Upper lobe of right lung (tissue), 1 donor: ENCODE data around the gene ADAP1. TPM values are rescaled to one million over a fixed set of nuclear protein-coding genes. Genes with fewer than 3 reads are reported as not detected.

Experiments used
- ATAC-seq: fragments of 200-7000 bp; cut with Tn5 transposase; one replicate; pipeline ENCODE4 v1.9.1; 2020; ENCODE audit warnings: mild to moderate bottlenecking, moderate library complexity
- DNase-seq: peaks from one replicate; pipeline ENCODE4 v3.0.0-alpha.2; 2020
- H3K27ac ChIP-seq: fragments of 200-600 bp; one replicate; pipeline ENCODE4 v1.8.0; 2022
- H3K27me3 ChIP-seq: fragments of 200-600 bp; one replicate; pipeline ENCODE4 v1.8.0; 2022; ENCODE audit warnings: mild to moderate bottlenecking
- H3K36me3 ChIP-seq: fragments of 200-600 bp; one replicate; pipeline ENCODE4 v1.8.0; 2022
- H3K4me1 ChIP-seq: fragments of 200-600 bp; one replicate; pipeline ENCODE4 v1.8.0; 2022
- H3K4me3 ChIP-seq: fragments of 200-600 bp; one replicate; pipeline ENCODE4 v1.8.0; 2022; ENCODE audit warnings: mild to moderate bottlenecking
- H3K9me3 ChIP-seq: fragments of 200-600 bp; one replicate; pipeline ENCODE4 v1.8.0; 2022
- intact Hi-C: fragments of 100-400 bp; cut with DNase I; formaldehyde crosslinking; loops from one replicate; pipeline ENCODE4 v1.11.0; 2022
- total RNA-seq: library from RNA; stranded (reverse); fragmentation: NEBNext Ultra II Directional; extraction: Animal tissue kit (Norgen Biotek cat#: 25700); gene quantifications from one replicate; pipeline ENCODE4 v1.2.1, GENCODE V29; 2021
- TF ChIP-seq, protein P1 (sequence below): fragments of 200-600 bp; IDR thresholded peaks from one replicate; pipeline ENCODE4 v1.8.0; 2022; ENCODE audit warnings: antibody characterized with exemption
- donor health status: DM: no; HTN: yes; CAD: no; lungs with severe emphysema.

ADAP1 gene
- total RNA-seq, 1 donor from 2014 or later: 30.7 TPM

- ATAC-seq (no peak), DNase-seq (no peak)
- intact Hi-C loops: no loop called here
- H3K36me3 ChIP-seq: peaks cover 19% of the 10 kb centered on the region
- H3K4me1 ChIP-seq: peaks cover 4% of the 10 kb centered on the region
- no peak overlapping the region for H3K27ac ChIP-seq
- TF ChIP-seq, protein P1, sequence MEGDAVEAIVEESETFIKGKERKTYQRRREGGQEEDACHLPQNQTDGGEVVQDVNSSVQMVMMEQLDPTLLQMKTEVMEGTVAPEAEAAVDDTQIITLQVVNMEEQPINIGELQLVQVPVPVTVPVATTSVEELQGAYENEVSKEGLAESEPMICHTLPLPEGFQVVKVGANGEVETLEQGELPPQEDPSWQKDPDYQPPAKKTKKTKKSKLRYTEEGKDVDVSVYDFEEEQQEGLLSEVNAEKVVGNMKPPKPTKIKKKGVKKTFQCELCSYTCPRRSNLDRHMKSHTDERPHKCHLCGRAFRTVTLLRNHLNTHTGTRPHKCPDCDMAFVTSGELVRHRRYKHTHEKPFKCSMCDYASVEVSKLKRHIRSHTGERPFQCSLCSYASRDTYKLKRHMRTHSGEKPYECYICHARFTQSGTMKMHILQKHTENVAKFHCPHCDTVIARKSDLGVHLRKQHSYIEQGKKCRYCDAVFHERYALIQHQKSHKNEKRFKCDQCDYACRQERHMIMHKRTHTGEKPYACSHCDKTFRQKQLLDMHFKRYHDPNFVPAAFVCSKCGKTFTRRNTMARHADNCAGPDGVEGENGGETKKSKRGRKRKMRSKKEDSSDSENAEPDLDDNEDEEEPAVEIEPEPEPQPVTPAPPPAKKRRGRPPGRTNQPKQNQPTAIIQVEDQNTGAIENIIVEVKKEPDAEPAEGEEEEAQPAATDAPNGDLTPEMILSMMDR: no peak
- H3K27me3 ChIP-seq: no peaks in the 10 kb centered on the region
- H3K4me3 ChIP-seq: no peak overlapping the region
- H3K9me3 ChIP-seq: no peaks in the 10 kb centered on the region
Observed at GRCh38 chr7:900331-901040, 54.0 kb downstream of the ADAP1 start.

- peaks cover 4% of the 10 kb centered on the region for H3K4me1 ChIP-seq
- peaks cover 25% of the 10 kb centered on the region for H3K36me3 ChIP-seq
- DNase-seq: no peak
- H3K9me3 ChIP-seq: no peaks in the 10 kb centered on the region
- no peak overlapping the region for H3K27ac ChIP-seq
- TF ChIP-seq, protein P1: no peak
- no peaks in the 10 kb centered on the region for H3K27me3 ChIP-seq
- no peak for ATAC-seq
- H3K4me3 ChIP-seq: no peak overlapping the region
- intact Hi-C loops: no loop called here
Observed at GRCh38 chr7:899806-900205, 54.7 kb downstream of the ADAP1 start.

GRCh38 chr7:898855-899681 lies 55.4 kb downstream of the ADAP1 start:
- Histone ChIP-seq H3K4me1 (peaks cover 4% of the 10 kb centered on the region), H3K36me3 (peaks cover 31% of the 10 kb centered on the region), H3K9me3 (no peaks in the 10 kb centered on the region), H3K27me3 (no peaks in the 10 kb centered on the region), H3K27ac (no peak overlapping the region), H3K4me3 (no peak overlapping the region)
- TF ChIP-seq, protein P1: no peak
- ATAC-seq (no peak), DNase-seq (no peak)
- intact Hi-C loops: no loop called here

DNA sequence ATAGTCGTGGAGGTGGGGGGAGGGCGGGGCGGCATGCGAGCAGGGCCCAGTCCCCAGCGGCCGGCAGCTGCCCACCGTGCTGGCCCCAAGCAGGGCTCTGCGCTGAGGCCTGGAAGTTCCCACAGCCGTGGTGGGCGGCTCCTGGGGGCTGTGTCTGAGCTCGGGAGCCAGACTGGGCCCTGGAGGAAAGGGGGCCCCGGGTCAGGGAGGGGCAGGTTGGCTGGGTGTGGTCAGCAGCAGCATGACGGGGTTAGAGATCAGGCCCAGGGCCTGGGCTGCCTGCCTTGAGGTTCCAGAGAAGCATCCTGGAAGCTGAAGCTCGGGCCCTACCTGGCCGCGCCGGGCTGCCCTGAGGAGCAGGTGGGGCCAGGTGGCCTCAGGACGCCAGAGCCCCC lies 56.0 kb downstream of the ADAP1 start:
- peaks cover 4% of the 10 kb centered on the region for H3K4me1 ChIP-seq
- DNase-seq (no peak), ATAC-seq (no peak)
- no peak overlapping the region for H3K4me3 ChIP-seq
- peaks cover 37% of the 10 kb centered on the region for H3K36me3 ChIP-seq
- H3K9me3 ChIP-seq: no peaks in the 10 kb centered on the region
- no peaks in the 10 kb centered on the region for H3K27me3 ChIP-seq
- intact Hi-C loops: no loop called here
- no peak overlapping the region for H3K27ac ChIP-seq
- TF ChIP-seq, protein P1: no peak

- Histone ChIP-seq H3K9me3 (no peaks in the 10 kb centered on the region), H3K4me3 (no peak overlapping the region), H3K4me1 (peaks cover 4% of the 10 kb centered on the region), H3K27me3 (no peaks in the 10 kb centered on the region), H3K27ac (no peak overlapping the region), H3K36me3 (peaks cover 37% of the 10 kb centered on the region)
- DNase-seq (no peak), ATAC-seq (no peak)
- TF ChIP-seq, protein P1: no peak
- intact Hi-C loops: no loop called here
Observed at GRCh38 chr7:897771-898376, 56.6 kb downstream of the ADAP1 start.
